NCI-H2029 treated with DMSO at 0.1 percent for 48 hours (cell line): Measurements from ENCODE around the gene PIAS4.

Source experiments
- DNase-seq: peaks from one replicate; lab custom pipeline; 2025; lab: John Stamatoyannopoulos, UW

PIAS4 gene

DNA sequence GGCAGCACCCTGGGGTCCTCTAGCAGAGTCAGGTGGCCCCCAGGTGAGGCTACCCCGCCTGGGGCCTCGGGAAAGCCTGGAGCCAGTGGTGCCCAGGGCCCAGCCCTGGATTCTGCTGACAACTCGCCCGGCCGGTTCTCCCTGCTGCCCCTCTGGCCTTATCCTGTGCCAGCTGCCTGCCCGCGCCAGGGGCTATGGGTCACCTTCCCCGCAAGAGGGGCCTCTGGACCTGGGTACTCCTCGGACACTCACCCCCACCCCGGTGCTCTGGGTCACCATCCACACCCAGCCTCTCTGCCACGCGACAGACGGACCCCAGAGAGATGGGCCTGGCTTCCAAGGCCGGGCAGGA lies 35.2 kb downstream of the PIAS4 start:
- no peak for DNase-seq

DNA sequence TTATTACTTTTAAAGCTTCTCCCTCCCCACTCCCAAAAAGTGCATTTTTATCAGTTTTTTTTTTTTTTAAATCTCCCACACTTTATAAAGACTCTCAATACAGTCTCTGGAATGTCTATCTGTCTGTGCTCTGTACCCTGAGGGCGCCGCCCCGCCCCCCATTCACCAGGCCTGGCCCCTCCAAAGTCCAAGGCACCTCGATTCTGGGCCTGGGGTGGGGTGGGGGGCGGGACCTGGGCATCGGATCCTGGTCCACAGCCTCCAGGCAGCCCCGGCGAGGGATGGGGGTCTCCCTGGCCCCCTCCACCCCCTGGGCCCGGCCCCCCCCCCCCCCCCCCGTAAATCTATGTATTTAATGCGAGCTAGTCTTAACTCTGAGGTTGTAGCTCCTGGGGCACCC lies 35.9 kb downstream of the PIAS4 start:
- DNase-seq, result no peak

DNA sequence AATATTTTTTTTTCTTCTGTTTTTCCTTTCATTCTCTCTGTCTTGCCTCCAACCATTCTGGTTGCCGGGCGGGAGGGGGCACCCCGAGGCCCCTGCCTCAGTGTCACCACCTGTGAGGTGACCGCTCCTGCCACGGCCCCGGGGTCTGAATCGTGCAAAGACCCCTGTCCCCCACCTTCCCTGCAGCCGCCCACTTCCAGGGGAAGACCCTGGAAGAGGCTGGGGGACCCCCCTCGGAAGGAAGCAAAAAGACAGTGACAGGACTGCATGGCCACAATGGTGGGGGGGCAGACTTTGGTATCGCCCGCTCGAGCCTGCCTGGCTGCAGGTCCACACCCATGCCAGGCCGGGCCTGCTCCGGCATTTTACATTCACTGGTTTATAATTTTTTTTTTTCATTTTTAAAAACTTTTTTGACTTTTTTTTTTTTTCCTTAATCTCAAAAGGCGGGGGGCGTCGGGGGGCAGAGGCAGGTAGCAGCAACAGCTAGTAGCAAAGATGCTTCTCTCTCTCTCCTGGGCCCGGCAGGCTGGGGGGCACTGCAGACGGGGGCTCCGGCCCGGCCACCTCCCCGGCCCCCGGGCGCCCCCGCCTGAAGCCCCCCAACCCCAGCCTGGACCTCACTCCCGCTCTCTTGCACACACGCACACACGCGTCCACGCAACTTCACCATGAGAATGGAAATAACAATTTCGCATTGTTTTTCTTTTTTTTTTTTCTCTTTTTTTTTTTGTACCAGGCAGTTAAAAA lies 36.6 kb downstream of the PIAS4 start:
- DNase-seq, result no peak

DNA sequence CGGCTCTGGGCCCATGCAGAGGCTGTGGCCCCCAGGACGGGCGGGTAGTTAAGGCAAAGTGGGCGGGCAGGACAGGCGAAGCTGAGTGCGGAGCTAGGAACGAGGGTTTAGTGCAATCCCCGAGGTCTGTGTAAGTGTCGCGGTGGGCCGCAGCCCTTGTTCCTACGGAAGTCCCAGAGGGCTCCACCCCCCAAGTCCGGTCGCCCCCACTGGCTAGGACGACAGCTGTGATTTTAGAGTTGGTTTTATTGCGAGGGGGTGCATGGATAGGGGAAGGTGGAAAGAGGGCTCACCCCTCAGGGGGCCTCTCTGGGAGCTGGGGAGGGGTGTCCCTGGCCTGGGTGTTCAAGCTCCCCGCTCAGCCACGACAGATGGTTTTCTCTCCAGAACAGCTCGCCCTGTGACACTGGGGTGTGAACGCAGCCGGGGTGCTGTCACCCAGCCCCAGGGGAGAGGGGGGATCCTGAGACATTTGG lies 37.5 kb downstream of the PIAS4 start:
- DNase-seq, result no peak

DNA sequence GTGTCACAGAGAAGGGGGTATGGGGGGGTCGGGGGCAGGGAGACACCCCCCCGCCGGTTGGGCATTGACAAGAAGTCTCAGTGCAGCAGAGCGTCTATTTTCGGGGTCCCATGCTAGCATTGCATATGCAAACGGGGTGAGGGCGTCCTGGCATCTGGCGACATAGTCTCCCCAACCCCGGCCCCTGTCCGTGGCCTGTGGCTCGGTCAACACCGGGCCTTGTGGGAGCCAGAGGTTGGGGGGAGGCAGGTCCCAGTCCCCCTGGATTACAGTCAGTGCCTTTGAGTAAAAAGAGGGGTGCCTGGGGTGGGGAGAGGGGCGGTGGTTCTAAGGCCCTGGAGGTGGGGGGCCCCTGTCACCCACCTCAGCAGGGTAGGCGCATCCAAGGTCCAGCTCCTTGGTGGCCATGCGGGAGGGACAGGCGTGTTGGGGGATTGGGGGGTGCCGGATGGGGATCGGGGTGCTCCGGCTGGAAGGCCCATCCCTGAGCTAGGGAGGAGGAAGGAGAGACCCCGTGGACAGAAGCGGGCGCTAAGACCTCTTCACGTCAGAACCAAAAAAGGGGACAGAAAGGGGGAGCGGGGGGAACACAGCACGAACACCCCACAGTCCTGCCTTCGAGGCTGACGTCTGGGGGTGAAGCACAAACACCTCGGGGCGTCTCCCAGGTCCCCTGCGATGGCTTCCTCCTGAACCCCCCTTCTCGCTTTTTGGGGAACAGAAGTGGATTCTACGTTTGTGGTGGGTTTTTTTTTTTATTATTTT lies 38.2 kb downstream of the PIAS4 start:
- DNase-seq, result no peak

DNA sequence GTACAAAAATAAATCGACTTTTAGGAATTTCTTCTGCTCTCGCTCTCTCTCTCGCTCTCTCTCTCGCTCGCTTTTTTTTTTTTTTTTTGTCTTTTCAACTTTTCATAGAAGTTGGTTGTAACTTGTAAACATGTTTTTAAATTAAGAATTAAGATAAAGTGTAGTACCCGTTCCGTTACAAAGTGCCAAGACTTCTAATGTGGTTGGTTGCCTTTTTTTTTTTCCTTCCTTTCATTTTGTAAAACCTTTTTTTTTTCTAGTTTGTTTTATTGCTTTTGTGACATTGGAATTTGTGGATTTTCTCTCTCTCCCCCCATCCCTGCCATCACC lies 38.8 kb downstream of the PIAS4 start:
- DNase-seq, result no peak

DNA sequence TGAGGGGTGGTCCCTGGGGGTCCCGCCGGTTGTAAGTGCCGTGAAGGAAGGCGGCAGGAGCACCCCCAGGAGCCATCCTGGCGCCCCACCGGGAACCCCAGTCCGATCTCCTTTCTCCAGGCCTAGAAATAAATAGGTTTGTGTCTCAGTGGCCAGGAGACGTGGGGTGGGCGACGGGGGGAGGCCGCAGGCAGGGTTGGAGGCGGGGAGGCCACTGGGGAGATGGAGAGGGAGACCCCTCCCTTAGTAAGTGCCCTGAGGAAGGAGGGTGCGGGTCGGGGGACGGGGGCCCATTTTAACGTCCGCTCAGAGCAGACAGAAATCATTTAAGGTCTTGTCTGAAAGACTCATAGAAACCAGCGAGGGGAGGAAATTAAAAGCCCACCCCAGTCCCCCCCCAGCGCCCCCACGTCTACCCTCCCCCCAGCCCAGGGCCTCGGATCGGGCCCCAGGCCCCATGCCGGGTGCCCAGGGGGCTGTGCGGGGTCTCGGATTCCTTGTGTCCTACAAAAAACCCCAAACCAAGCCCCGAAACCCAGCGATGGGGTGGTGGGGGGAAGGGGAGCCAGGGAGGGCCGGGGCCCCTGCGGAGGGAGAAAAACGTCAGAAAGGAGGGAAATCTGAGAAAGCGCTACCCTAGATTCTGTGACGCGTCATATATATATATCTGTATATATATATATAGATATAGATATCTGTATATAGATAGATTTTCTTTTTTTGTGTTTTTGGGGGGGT lies 39.6 kb downstream of the PIAS4 start:
- DNase-seq, result no peak

DNA sequence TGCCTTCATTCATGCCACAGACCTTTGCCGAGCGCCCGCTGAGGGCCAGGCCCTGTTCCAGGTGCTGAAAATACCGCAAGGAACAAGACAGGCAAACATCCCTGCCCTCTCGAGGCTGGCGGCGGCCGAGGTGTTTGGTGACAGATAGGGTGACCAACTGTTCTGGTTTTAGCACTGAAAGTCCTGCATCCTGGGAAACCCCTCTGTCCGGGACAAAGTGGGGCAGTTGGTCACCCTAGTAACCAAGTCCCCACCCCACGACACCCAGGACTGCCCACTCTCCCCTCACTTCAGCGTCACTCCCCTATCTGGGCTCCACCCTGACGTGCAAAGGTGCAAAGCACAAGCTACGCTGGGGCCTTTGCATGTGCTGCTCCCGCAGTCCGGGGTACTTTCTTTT lies 41.9 kb downstream of the PIAS4 start:
- DNase-seq, result no peak

DNA sequence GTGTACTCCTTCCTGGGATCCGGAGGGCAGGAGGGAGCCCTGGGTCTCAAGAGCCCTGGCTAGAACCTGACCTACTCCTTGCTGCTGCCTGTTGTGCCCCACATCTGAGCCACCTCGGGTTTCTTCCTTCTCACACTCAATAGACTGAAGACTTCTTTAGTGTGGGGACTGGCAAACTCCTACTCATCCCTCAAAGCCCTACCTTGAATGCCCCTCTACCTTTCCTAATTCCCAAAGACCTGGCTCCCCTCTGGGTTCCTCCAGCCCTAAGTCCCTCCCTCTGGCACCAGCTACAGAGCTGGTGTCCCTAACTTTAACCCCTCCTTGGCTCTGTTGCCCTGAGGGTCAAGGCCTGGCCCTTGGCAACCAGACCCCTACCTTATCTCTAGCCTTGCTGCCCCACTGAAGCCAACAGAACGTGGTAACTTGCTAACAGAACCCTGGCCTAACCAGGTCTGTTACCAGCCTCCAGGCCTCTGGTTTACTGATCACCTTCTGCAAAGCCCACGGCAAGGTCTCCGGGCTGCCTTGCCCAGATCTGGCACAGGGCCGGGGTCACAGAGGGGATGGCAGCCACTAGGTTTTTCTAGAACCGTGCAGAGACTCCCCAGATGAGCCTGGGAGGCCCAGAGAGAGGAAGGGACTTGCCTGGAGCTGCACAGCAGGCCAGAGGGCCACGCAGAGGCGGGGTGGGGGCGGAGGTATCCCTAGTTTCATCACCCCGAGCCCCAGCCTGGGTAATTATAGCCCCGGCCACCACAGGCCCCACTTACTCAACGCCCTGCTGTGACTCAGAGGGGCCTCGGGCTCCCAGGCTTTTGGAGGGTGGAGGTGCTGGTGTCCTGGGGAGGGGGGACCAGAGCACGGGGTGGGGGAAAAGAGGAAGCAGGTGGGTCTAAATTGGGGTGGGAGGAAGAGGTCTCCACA lies 43.9 kb downstream of the PIAS4 start:
- DNase-seq, result no peak

DNA sequence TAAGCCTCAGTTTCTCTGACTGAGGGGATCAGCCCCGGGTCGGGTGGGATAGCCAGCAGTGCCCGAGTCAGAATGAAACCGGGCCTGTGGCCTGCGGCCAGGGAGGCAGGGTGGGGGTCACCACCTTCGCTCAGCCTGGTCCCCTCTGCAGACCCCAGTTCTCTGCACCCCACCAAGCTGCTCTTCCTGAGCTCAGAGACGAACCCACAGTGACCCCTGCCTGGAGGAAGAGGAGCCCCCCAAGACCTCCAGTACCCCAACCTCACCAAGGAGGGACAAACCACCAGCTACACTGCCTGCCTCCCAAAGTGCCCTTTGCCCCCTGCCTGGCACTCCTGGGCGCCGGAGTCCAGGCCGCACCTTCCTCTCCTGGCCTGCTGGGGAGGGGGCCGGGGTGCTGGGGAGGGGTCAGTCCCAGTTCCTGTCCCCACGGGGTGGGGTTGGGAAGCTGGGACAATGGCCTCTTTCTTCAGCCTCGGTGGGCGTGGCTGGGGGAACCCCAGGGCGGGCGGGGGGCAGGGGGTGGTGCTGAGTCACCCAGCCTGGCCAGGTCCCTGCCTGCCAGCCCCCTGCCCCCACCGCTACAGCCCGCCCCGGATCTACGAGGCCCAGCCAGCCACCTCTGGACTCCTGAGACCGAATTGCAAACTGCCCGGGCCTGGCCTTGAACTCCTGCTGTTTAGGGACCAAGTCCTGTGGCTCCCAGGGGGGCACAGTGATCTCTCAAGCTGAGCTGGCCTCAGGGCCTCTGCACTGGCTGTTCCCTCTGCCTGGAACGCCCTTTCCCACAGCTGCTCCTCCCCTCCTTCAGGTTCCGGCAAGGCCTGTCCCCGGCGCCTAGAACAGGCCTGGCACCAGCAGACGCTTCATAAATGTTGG lies 44.8 kb downstream of the PIAS4 start:
- DNase-seq, result no peak

DNA sequence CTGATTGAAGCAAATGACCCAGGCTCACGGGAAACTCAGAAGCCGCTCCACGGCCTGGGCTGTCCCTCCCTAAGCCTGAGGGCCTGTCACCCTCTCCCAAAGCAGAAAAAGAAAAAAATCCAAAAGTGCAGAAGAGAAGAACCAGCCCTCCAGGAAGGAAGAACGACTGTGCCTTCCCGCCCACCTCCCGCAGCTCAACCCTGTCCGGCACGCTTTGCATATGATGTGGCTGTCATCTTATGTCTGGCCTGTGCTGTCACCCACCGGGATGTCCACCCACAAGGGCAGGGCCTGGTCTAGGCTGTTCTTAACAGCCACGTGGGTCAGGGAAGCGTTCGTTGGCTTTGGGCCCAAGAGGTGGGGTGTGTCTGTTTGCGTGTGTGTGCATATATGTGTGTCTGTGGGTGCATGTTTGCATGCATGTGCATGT lies 45.5 kb downstream of the PIAS4 start:
- DNase-seq, result no peak

DNA sequence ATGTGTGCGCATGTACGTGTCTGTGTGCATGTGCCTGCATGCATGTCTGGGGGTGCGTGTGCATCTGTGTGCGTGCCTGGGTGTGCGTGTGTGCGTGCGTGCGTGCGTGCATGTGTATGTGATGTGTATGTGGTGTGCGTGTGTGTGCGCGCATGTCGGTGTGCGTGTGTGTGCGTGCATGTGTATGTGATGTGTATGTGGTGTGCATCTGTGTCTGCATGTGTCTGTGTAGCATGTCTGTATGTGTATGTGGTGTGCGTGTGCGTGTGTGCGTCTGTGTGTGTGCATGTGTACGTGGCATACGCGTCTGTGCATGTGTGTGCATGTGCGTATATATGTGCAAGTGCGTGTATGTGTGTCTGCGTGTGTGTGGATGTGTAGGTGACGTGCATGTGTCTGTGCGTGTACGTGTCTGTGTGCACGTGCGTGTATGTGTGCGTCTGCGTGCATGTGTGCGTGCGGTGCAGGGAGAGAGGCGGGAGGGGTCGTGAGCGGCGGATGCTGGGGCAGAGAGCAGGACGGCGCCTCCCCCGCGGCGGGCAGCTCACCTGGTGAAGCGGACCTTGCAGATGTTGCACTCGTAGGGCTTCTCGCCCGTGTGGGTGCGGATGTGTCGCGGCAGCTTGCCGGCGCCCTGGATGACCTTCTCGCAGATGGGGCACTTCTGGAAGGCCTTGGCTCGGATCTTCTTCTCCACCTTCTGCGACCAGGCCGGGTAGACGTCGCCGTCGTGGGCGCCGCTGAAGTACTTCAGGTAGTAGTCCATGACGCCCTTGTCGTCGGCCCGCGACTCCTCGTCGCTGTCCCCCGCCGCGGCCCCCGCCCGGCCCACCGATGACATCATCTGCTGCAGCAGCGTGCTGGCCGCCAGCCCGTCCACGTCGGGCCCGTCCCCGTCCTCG lies 46.1 kb downstream of the PIAS4 start:
- no peak for DNase-seq

DNA sequence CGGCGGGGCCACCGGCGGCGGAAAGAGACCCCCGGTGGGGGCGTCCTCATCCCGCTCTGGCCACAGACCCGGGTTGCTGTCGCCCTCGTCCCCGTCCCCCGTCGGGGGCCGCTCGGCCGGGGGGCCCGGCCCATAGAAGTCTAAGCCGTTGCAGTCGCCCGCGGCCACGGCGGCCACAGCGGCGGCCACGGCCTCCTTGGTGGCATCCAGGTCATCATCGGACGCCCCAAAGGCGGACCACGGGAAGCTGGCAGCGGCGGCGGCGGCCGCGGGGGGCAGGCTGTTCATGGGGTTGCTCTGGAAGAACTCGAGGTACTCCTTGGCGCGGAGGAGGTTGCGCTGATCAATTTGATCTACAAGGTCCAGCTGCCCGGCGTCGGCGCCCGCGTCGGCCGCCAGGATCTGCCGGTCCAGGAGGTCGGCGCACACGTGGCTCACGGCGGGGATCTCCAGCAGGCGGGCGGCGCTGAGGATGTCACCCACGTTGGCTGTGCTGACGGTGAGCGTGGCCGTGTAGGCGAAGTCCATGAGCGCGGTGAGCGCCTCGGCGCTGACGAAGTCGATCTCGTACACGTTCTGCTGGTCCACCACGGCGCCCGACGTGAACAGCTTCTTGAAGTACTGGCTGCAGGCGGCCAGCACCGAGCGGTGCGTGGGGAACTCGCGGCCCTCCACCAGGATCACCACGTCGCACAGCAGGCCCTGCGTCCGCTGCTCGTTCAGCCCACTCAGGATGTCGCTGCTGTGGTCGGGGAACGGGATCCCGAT lies 47.1 kb downstream of the PIAS4 start:
- DNase-seq, result no peak

DNA sequence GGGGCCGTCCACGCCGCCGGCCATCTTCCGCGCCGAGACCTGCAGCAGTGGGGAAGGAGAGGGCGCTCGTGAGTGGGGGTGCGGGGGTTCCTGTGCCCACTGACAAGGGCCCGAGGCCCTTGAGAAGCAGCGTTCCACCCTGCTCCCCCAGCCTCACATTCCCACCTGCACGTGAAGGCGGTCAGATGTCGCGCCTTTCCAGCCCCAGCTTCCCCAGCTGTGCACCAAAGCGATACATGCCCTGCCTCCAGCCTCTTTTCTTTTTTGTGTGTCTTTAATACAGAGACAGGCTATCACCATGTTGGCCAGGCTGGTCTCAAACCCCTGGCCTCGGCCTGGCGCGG lies 47.6 kb downstream of the PIAS4 start:
- no peak for DNase-seq

DNA sequence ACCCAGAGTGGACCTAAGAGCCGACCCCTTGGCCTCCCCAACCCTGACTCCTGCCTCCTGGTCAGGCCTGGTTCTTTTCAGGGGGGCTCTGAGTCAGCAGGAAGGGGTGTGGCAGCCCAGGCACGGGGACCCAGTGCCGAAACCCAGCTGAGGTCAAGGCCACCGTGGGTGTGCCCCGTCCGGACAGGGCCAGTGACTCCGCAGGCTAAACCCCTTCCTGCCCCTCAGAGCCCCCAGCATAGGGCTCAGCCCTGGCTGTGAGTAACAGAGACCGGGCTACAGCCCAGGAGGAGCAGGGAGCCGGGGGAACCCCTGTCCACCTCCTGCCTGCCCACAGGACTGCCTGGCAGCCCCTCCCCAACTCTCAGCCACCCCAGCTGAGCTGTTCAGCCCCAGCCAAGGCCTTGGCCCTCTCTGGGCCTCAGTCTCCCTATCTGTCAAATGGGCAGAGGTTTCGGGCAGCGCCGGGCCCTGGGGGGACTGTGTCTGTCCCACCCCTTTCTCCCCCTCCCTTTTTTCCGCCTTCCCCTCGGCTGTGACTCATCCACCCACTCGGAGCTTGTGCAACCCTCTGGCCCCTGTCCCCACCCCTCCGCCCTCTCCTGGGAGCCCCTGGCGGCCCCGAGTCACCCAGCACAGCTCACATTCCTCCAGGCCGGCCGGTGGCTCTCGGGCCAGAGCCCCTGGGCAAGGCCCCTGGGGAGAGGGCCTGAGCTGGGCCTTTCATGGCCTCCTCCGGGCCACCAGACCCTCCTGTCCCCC lies 50.6 kb downstream of the PIAS4 start:
- no peak for DNase-seq

DNA sequence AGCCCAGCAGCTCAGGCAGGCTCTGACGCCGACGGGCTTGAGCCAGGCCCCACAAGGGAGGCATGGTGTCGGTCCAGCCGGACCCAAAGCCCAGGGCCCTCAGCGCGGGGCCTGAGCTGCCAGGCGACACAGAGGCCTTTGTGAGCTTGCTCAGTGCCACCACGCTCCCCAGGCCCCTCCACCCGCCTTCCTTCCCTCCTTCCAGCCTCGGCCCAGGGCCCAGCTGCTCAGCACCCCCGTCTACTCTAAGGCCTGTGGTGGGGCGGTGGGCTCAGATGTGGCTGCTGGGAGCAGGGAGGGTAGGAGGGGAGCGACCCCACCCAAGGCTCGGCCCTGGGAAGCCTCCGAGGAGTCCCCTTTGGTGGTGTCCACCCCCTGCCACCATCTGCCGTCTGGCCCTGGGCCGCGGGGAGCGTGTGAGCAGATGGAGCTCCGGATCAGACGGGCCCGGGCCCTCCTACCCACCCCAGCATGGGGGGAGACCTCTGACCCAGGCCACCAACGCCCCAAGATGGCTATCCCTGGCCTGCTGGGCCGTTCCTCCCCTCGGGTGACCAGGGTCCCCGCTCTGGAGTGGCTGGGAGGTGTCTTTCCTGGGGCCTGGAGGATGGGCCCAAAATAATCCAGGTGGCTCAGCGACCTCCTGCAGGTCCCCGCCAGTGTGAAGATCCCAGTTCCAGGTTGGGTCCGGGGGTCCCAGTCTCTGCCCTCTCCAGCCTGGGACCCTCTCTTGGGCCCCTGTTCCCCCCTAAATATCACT lies 51.3 kb downstream of the PIAS4 start:
- no peak for DNase-seq

DNA sequence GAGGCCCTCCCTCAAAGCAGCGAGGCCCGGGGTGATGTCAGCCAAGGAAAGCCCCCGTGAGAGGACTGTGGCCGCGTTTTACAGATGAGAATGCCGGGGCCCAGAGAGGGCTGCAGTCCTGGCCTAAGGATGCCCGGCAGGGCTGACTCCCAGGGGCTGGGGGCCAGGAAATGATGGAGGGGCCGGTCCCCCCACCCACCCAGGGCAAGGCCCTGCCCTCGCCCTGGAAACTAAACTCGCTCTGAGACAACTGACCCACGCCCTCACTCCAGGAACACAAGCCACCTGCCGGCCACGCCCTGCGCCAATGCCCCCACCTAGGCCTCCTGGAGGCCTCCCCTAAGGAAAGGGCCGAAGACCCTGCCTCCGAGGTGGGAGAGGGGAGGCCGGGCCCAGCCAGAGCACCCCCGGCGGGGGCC lies 51.9 kb downstream of the PIAS4 start:
- no peak for DNase-seq
